ENCODE data around the gene CELF4. TPM values are rescaled to one million over a fixed set of nuclear protein-coding genes. Genes with fewer than 3 reads are reported as not detected.
A peak's percentile ranks its signal among the peaks of the same experiment; 100 is the strongest.

CELF4 gene
- total and polyA plus RNA-seq, 10 donors, result 0.46 to 3.5 (median 0.78) TPM

- intact Hi-C loops (cut with DNase I; ENCODE audit: low total_unique reads), result no loop called here
- TF ChIP-seq POLR2AphosphoS5 (IDR thresholded peaks at IDR 0.05) (peak in 2 of 3 donors; percentile 13 to 40), CTCF (IDR thresholded peaks at IDR 0.05 in 8 of 11, conservative IDR thresholded peaks at IDR 0.05 in 3 of 11) (no peak), POLR2A (IDR thresholded peaks at IDR 0.05) (no peak)
- no peaks in the 10 kb centered on the region for H3K36me3 ChIP-seq
- H3K27ac ChIP-seq, result peak overlapping the region in 3 of 8 donors; percentile 1 to 34 (median 18)
- no peak for DNase-seq
- H3K4me1 ChIP-seq, result peaks cover 0 to 31% (median 15%) of the 10 kb centered on the region in 6 donors
- no peak overlapping the region for H3K4me3 ChIP-seq
- peaks cover 0 to 11% (median 0%) of the 10 kb centered on the region in 7 donors for H3K27me3 ChIP-seq (replicated peaks in 1 of 7)
- WGBS, 5 donors, result 67 to 74% (median 71%) methylated on average over 10 to 12 of the region's 12 CpGs
- H3K9me3 ChIP-seq, result no peaks in the 10 kb centered on the region
Observed at GRCh38 chr18:37450434-37451132, 115.0 kb downstream of the CELF4 start.

GRCh38 chr18:37449618-37450017 lies 116.0 kb downstream of the CELF4 start:
- DNase-seq, result no peak
- intact Hi-C loops (cut with DNase I; ENCODE audit: low total_unique reads), result no loop called here
- no peaks in the 10 kb centered on the region for H3K36me3 ChIP-seq
- H3K27ac ChIP-seq, result peak overlapping the region in 3 of 8 donors; percentile 1 to 34 (median 5)
- TF ChIP-seq CTCF (IDR thresholded peaks at IDR 0.05 in 8 of 11, conservative IDR thresholded peaks at IDR 0.05 in 3 of 11), result no peak
- peaks cover 0 to 31% (median 15%) of the 10 kb centered on the region in 6 donors for H3K4me1 ChIP-seq
- 45 to 85% (median 77%) methylated on average over 2 of the region's 2 CpGs for WGBS, 5 donors
- H3K4me3 ChIP-seq, result no peak overlapping the region
- peaks cover 0 to 21% (median 0%) of the 10 kb centered on the region in 7 donors for H3K27me3 ChIP-seq (replicated peaks in 1 of 7)
- H3K9me3 ChIP-seq, result no peaks in the 10 kb centered on the region

- H3K4me1 ChIP-seq, result peaks cover 0 to 31% (median 15%) of the 10 kb centered on the region in 6 donors
- WGBS, 5 donors, result 59 to 73% (median 70%) methylated on average over 4 of the region's 4 CpGs
- intact Hi-C loops (cut with DNase I; ENCODE audit: low total_unique reads), result no loop called here
- H3K4me3 ChIP-seq, result no peak overlapping the region
- H3K27me3 ChIP-seq (replicated peaks in 1 of 7), result peaks cover 0 to 27% (median 0%) of the 10 kb centered on the region in 7 donors
- peak overlapping the region in 1 of 8 donors; percentile 0 for H3K27ac ChIP-seq
- H3K9me3 ChIP-seq, result no peaks in the 10 kb centered on the region
- DNase-seq, result no peak
- TF ChIP-seq POLR2A (IDR thresholded peaks at IDR 0.05), result no peak
- TF ChIP-seq POLR2AphosphoS5 (IDR thresholded peaks at IDR 0.05), result no peak
- TF ChIP-seq CTCF (IDR thresholded peaks at IDR 0.05 in 8 of 11, conservative IDR thresholded peaks at IDR 0.05 in 3 of 11), result no peak
- H3K36me3 ChIP-seq, result no peaks in the 10 kb centered on the region
Observed at GRCh38 chr18:37448946-37449345, 116.7 kb downstream of the CELF4 start.

GRCh38 chr18:37447962-37448888 lies 117.4 kb downstream of the CELF4 start:
- DNase-seq, result no peak
- intact Hi-C loops (cut with DNase I; ENCODE audit: low total_unique reads), result no loop called here
- H3K36me3 ChIP-seq, result no peaks in the 10 kb centered on the region
- WGBS, 5 donors, result 69 to 81% (median 76%) methylated on average over 12 to 22 of the region's 22 CpGs
- H3K27ac ChIP-seq, result no peak overlapping the region
- peaks cover 0 to 31% (median 15%) of the 10 kb centered on the region in 6 donors for H3K4me1 ChIP-seq
- no peaks in the 10 kb centered on the region for H3K9me3 ChIP-seq
- H3K4me3 ChIP-seq, result no peak overlapping the region
- peaks cover 0 to 34% (median 0%) of the 10 kb centered on the region in 7 donors for H3K27me3 ChIP-seq (replicated peaks in 1 of 7)
- no peak for TF ChIP-seq POLR2AphosphoS5 (IDR thresholded peaks at IDR 0.05)
- no peak for TF ChIP-seq POLR2A (IDR thresholded peaks at IDR 0.05)
- TF ChIP-seq CTCF (IDR thresholded peaks at IDR 0.05 in 8 of 11, conservative IDR thresholded peaks at IDR 0.05 in 3 of 11), result no peak

All from spleen (tissue), 11 donors.